IPS-15b (cell line): Measurements from ENCODE around the gene ADGRF4.

ENCODE experiments used
- H3K27me3 ChIP-seq: one replicate; pipeline ENCODE4 v1.6.1; 2013; ENCODE audit warnings: low read length; ENCODE audit not compliant: control insufficient read depth, insufficient read depth
- H3K36me3 ChIP-seq: one replicate; pipeline ENCODE4 v1.6.1; 2013; ENCODE audit warnings: low read length; ENCODE audit not compliant: control insufficient read depth, insufficient read depth
- H3K4me1 ChIP-seq: one replicate; pipeline ENCODE4 v1.6.1; 2013; ENCODE audit warnings: mild to moderate bottlenecking, low read length; ENCODE audit not compliant: control insufficient read depth, insufficient read depth
- H3K4me3 ChIP-seq: one replicate; pipeline ENCODE4 v1.5.1; 2013; ENCODE audit warnings: low read depth, low read length
- H3K9ac ChIP-seq: one replicate; pipeline ENCODE4 v1.6.1; 2013; ENCODE audit warnings: low read depth, mild to moderate bottlenecking, low read length
- H3K9me3 ChIP-seq: one replicate; pipeline ENCODE4 v1.6.1; 2013; ENCODE audit warnings: mild to moderate bottlenecking, low read length; ENCODE audit not compliant: control insufficient read depth, insufficient read depth

Gene ADGRF4

DNA sequence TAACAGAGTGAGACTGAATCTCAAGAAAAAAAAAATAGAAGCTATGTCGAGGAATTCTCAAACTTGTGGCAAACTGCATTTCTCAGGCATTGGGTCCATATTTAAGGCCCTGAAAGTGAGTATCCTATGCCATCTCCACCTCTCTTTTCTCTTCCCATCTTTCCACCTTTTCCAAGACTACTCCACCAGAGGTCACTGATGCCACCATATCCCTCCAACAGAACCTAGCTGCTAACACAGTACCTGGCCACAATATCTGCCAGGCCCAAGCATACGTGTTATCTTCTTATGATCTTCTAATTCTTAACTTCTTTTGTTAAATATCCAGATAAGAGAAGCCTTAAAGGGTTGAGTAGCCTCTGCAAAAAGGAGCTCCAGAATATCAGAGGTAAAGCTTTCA, 8.2 kb upstream of the ADGRF4 start:
- Histone ChIP-seq H3K4me1 (no peaks in the 10 kb centered on the region), H3K27me3 (no peaks in the 10 kb centered on the region), H3K9me3 (no peaks in the 10 kb centered on the region), H3K36me3 (no peaks in the 10 kb centered on the region), H3K9ac (no peak overlapping the region), H3K4me3 (no peak overlapping the region)

DNA sequence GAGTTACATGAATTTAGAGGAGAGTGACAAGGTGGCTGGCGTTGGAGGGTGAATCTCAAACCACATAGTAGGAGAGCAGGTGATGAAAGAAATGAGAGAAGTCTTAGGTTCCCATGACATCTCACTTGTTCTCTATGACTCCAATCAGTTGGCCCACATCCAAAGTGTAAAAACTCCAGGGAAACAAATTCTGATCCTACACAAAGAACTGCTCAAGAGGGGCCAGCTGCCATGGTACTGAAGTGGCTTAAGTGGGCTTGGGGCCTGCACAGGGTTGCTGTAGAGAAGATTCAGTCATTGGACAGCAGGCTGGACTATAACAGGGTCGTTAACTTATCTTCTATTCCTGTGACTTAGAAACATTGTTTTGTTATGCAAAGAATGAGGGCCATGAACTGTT, 7.6 kb upstream of the ADGRF4 start:
- H3K9ac ChIP-seq, result no peak overlapping the region
- H3K36me3 ChIP-seq, result no peaks in the 10 kb centered on the region
- H3K27me3 ChIP-seq, result no peaks in the 10 kb centered on the region
- no peaks in the 10 kb centered on the region for H3K9me3 ChIP-seq
- H3K4me1 ChIP-seq, result no peaks in the 10 kb centered on the region
- H3K4me3 ChIP-seq, result no peak overlapping the region

DNA sequence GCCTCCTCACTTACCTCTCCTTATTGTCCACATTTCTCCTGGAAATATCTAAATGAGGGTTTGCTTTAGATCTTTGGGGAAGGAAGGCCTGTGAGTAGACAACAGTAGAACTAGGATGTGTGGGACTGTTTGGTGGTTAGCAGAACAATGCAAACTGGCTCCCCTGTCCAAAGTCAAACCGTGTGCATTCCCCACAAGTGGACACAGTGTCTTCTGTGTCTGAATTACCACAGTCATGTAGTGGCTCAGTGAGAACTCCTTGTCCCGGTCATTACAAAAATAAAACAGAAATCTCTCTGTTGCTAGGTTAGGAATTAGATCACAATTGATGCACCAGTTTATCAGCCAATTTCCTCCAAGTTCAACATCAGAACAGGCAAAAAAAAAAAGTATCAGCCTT, 455 bp upstream of the ADGRF4 start:
- Histone ChIP-seq H3K27me3 (no peaks in the 10 kb centered on the region), H3K4me3 (no peak overlapping the region), H3K9me3 (no peaks in the 10 kb centered on the region), H3K4me1 (peaks cover 5% of the 10 kb centered on the region), H3K36me3 (no peaks in the 10 kb centered on the region), H3K9ac (no peak overlapping the region)

DNA sequence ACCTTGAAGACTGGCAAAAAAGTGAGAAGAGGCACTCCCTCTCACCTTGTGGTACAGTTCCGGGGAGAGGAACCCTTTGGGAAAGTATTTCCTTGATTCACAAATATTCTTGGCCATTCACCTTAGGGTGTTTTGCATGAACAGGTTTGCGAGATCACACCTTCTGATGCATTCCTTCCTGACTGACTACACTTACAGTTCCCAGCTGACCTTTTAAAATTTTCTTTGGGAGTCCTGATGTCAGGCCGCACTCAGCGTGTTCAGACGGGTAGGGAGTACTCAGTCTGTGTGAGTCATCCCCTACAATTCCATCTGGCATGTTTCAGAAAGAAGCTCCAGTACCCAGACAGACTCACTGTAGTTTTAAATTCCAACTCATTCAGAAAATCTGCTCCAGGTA, 1.7 kb downstream of the ADGRF4 start:
- H3K9me3 ChIP-seq, result no peaks in the 10 kb centered on the region
- no peaks in the 10 kb centered on the region for H3K36me3 ChIP-seq
- H3K27me3 ChIP-seq, result no peaks in the 10 kb centered on the region
- no peak overlapping the region for H3K4me3 ChIP-seq
- H3K9ac ChIP-seq, result no peak overlapping the region
- peaks cover 5% of the 10 kb centered on the region for H3K4me1 ChIP-seq

DNA sequence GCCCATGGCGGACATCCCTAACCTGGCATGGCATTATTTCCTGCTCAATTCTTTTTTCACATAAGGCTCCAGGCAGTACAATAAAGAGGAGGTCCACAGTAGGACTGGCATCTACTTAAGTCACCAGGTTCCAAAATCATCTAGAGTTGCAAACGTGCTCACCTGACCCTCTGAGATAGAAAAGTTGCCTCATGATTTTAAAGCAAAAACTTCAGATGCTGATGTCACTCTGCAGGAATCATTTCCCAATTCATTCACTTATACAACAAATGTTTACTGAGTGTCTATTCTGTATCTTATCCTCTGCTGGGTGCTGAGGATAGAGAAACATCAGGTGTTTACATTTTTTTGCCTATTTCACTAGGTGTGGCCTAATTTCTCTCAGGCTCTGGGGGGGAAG, 2.2 kb downstream of the ADGRF4 start:
- Histone ChIP-seq H3K9ac (no peak overlapping the region), H3K36me3 (no peaks in the 10 kb centered on the region), H3K4me1 (peaks cover 5% of the 10 kb centered on the region), H3K27me3 (no peaks in the 10 kb centered on the region), H3K4me3 (no peak overlapping the region), H3K9me3 (no peaks in the 10 kb centered on the region)

DNA sequence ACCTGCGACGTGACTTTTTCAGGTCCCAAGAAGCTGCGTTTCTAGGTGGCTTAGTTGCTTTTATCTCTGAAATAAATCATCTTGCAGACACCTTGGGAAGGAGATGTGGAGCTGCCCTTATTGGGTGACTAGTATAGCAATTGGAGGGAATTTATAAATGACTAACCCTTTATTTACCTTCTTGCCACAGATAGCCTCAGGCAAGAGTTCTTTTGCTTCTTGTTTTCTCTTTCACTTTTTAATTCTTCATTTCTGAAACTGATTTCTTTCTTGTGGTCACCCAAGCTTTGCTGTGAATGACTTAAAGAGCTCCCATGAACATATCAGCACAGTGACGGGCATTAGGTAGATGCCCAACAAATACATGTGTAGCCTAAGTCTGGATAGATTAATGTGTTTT, 3.0 kb downstream of the ADGRF4 start:
- H3K9ac ChIP-seq, result no peak overlapping the region
- H3K4me1 ChIP-seq, result peaks cover 5% of the 10 kb centered on the region
- no peak overlapping the region for H3K4me3 ChIP-seq
- H3K36me3 ChIP-seq, result no peaks in the 10 kb centered on the region
- no peaks in the 10 kb centered on the region for H3K27me3 ChIP-seq
- H3K9me3 ChIP-seq, result no peaks in the 10 kb centered on the region

DNA sequence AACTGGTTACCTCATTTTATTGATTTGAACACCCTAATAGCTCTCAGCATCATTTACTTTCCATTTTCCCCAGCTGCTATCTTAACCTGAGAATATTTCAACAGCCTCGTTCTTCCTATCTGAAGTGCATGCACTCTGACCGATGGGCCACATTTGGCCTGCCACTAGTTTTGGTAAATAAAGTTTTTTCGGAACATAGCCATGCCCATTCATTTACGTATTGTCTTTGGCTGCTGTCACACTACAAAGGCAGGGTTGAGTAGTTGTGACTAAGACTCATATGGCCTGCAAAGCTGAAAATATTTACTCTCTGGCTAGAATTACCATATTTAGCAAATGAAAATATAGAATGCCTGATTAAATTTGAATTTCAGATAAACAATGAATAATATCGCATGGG, 10.8 kb downstream of the ADGRF4 start:
- Histone ChIP-seq H3K36me3 (no peaks in the 10 kb centered on the region), H3K27me3 (no peaks in the 10 kb centered on the region), H3K4me1 (peaks cover 3% of the 10 kb centered on the region), H3K9ac (no peak overlapping the region), H3K9me3 (no peaks in the 10 kb centered on the region), H3K4me3 (no peak overlapping the region)

DNA sequence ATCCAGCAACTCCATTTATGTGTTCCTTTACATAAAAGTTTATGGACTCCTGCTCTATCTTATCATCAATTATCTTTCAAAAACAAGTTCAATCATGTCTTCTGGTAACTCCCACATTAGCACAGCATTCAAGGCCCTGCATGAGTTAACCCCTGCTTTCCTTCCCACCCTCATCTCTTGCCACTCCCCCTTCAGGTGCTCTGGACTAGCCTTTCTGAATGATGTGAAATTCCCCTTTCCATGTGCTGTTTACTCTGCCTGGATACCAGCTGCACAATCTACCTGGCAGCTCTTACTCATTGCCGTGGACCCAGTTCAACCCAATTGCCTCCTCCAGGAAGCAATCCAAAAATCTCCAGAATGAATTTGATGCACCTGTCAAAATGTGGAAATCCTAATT, 11.9 kb downstream of the ADGRF4 start:
- Histone ChIP-seq H3K27me3 (no peaks in the 10 kb centered on the region), H3K9me3 (no peaks in the 10 kb centered on the region), H3K9ac (no peak overlapping the region), H3K4me1 (peaks cover 3% of the 10 kb centered on the region), H3K4me3 (no peak overlapping the region), H3K36me3 (no peaks in the 10 kb centered on the region)

DNA sequence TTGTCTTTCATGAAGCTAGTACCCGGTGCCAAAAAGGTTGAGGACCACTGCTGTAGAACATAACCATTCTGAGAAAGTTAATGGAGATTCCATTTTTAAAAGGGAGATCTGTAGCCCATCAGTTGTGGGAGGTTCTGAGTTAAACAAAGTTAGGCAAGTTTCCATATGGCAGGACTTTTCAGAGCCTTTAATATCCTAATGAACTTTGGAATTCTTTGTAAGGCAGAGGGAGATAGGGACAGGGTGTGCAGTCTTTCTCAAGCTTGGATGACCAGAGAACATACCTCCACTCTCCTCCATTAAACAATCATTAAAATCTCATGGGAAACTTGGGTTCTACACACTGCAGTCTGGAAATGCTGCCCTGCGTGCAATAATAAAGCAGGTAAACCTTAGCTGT, 14.8 kb downstream of the ADGRF4 start:
- Histone ChIP-seq H3K9me3 (no peaks in the 10 kb centered on the region), H3K36me3 (no peaks in the 10 kb centered on the region), H3K9ac (no peak overlapping the region), H3K4me1 (peaks cover 3% of the 10 kb centered on the region), H3K4me3 (no peak overlapping the region), H3K27me3 (no peaks in the 10 kb centered on the region)

DNA sequence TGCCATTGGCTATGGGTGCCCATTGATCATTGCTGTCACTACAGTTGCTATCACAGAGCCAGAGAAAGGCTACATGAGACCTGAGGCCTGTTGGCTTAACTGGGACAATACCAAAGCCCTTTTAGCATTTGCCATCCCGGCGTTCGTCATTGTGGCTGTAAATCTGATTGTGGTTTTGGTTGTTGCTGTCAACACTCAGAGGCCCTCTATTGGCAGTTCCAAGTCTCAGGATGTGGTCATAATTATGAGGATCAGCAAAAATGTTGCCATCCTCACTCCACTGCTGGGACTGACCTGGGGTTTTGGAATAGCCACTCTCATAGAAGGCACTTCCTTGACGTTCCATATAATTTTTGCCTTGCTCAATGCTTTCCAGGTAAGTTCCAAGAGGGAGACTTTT, 16.4 kb downstream of the ADGRF4 start:
- Histone ChIP-seq H3K4me3 (no peak overlapping the region), H3K9me3 (no peaks in the 10 kb centered on the region), H3K9ac (no peak overlapping the region), H3K27me3 (no peaks in the 10 kb centered on the region), H3K36me3 (no peaks in the 10 kb centered on the region), H3K4me1 (no peaks in the 10 kb centered on the region)

DNA sequence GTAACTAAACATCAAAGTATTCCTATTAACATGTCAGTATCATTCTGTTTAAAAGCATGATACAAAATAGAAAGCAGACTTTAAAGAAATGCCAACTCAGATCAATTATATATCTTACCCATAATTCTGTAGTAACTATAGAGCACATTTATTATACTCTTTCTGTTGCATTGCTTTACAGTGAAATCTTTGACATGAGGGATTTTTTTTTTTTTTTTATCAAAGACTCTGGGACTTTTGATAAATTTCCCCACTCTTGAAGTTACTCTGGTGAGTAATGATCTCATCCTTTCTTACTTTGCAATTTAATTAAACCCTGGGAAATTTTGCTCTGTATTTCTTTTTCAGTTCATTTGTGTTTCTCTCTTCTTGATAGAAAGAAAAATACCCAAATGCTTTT, 17.4 kb downstream of the ADGRF4 start:
- no peaks in the 10 kb centered on the region for H3K4me1 ChIP-seq
- H3K4me3 ChIP-seq, result no peak overlapping the region
- H3K27me3 ChIP-seq, result no peaks in the 10 kb centered on the region
- no peaks in the 10 kb centered on the region for H3K36me3 ChIP-seq
- no peak overlapping the region for H3K9ac ChIP-seq
- no peaks in the 10 kb centered on the region for H3K9me3 ChIP-seq

DNA sequence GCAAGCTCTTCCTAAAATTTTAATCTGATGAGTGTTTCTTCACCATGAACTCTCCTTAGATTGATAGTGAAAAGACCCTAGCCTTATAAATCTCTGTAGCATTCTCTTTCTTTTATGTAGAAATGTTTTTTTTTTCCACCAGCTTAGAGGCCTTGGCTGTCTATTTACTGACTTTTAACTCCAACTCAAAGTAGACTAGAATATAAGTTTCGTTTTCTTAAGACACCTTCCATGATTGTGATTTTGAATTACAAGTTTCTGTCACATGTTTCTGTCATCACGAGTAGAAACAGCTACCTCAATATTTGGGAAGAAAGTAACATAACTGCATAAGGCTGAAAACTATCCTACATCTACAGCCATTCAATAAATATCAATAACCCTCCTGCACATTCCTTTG, 17.8 kb downstream of the ADGRF4 start:
- no peaks in the 10 kb centered on the region for H3K9me3 ChIP-seq
- no peaks in the 10 kb centered on the region for H3K27me3 ChIP-seq
- no peaks in the 10 kb centered on the region for H3K36me3 ChIP-seq
- H3K4me3 ChIP-seq, result no peak overlapping the region
- no peaks in the 10 kb centered on the region for H3K4me1 ChIP-seq
- no peak overlapping the region for H3K9ac ChIP-seq

DNA sequence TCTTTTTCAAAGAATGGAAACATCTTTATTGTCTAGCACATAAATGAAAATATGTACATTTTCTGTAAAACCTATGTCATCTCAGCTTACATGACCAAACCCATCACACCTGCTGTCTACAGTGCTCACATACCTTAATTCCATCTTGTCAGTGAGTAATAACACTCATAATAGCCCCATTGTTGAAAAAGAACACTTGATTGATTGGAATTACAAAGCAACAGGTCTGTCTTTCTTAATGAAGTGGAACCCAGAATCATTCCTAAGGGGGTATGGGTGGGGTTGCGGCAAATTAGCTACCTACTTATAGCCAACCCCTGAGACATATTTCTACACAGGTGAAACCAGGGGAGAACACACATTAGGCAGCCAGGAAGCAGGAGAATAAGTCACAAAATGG, 20.2 kb downstream of the ADGRF4 start:
- Histone ChIP-seq H3K4me3 (no peak overlapping the region), H3K9ac (no peak overlapping the region), H3K27me3 (no peaks in the 10 kb centered on the region), H3K4me1 (no peaks in the 10 kb centered on the region), H3K36me3 (no peaks in the 10 kb centered on the region), H3K9me3 (no peaks in the 10 kb centered on the region)
